ENCODE results near the gene MFAP4.

GRCh38 chr17:19361944-19362276 lies 25.1 kb downstream of the MFAP4 start:
- no peak for TF ChIP-seq CTCF (IDR thresholded peaks at IDR 0.05)
- TF ChIP-seq POLR2A (IDR thresholded peaks at IDR 0.05; ENCODE audit: low read depth) = no peak
- no peak for TF ChIP-seq POLR2AphosphoS5 (IDR thresholded peaks at IDR 0.05)
- no peak for TF ChIP-seq EP300 (IDR thresholded peaks at IDR 0.05)

Measured in esophagus muscularis mucosa (tissue), 4 donors.